BLaER1 (cell line): ENCODE results near the gene SLC4A9.

Source experiments
- H3K27ac ChIP-seq: shearing (Covaris generic); formaldehyde crosslinking; 2 replicates; pipeline ENCODE4 v1.8.1; 2022
- H3K27me3 ChIP-seq: shearing (Covaris generic); formaldehyde crosslinking; 2 replicates; pipeline ENCODE4 v1.8.1; 2022
- H3K36me3 ChIP-seq: shearing (Covaris generic); formaldehyde crosslinking; 2 replicates; pipeline ENCODE4 v1.8.1; 2022
- H3K4me1 ChIP-seq: shearing (Covaris generic); formaldehyde crosslinking; 2 replicates; pipeline ENCODE4 v1.8.1; 2022
- H3K4me2 ChIP-seq: shearing (Covaris generic); formaldehyde crosslinking; 2 replicates; pipeline ENCODE4 v1.8.1; 2022
- H3K4me3 ChIP-seq: shearing (Covaris generic); formaldehyde crosslinking; 2 replicates; pipeline ENCODE4 v1.8.1; 2022
- H3K9ac ChIP-seq: shearing (Covaris generic); formaldehyde crosslinking; 2 replicates; pipeline ENCODE4 v1.8.1; 2022
- H3K9me3 ChIP-seq: shearing (Covaris generic); formaldehyde crosslinking; 2 replicates; pipeline ENCODE4 v1.8.1; 2022
- H4K20me1 ChIP-seq: shearing (Covaris generic); formaldehyde crosslinking; 2 replicates; pipeline ENCODE4 v1.8.1; 2022
- Cebpa-rat ChIP-seq: shearing (Covaris generic); IDR thresholded peaks from 2 replicates; pipeline ENCODE4 v1.8.1; 2022

SLC4A9 gene

GRCh38 chr5:140345919-140346347 lies 14.1 kb upstream of the SLC4A9 start:
- Histone ChIP-seq H3K9ac (peak overlapping the region; percentile 94), H3K4me1 (peaks cover 86% of the 10 kb centered on the region), H3K9me3 (no peaks in the 10 kb centered on the region), H3K4me3 (peak overlapping the region; percentile 83), H3K27ac (peak overlapping the region; percentile 99), H3K36me3 (peaks cover 20% of the 10 kb centered on the region), H4K20me1 (no peaks in the 10 kb centered on the region), H3K4me2 (peak overlapping the region; percentile 98), H3K27me3 (no peaks in the 10 kb centered on the region)
- no peak for TF ChIP-seq Cebpa-rat

DNA sequence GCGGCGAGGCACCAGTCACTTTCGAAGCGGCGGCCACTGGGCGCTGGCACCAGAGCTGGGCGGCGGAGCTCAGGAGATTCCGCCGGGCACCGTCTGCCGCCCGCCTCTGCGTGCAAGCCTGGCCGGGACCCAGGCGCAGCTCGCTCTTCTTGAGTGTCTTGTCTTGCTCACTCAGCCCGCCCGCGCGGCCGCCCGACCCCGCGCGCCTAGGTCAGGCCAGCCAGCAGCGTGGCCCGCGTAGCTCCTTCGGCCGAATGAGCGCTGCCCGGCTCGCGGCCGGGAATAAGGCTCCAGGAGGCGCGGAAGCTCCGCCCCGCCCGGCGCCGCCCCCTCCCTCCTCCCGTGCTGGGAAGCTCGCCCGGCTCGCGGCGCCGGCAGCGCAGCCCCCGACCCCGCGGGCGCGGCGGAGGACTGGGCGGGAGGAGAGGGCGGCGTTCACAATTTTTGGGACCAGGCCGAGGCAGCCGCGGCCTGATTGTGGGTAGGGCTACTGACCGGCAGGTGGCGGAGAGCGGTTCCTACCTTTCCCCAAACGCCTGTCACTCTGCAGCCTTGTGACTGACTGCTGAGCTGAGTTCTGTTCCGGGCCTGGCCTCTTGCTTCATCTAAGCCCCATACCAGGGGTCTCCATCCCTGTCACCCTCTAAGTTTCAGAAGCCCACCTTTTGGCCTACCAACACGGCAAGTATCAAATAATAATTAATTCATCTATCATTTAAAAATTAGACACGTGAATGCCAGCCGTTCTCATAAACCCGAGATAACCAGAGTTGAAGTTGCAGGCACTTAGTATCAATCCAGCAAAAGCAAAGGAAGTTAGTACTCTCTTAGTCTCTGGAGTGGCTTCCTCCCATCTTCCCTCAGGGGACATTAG lies 13.4 kb upstream of the SLC4A9 start, which contains the start of gene HBEGF:
Gene HBEGF (minus strand): TSS at position 256 of the 874 bp plus-strand sequence. CDS start 275 bp downstream, outside the sequence.
- Histone ChIP-seq H3K4me2 (peak within 1 kb of the TSS; percentile 98), H3K4me1 (peaks cover 86% of the 10 kb centered on the region), H3K9me3 (no peaks in the 10 kb centered on the region), H3K9ac (peak within 1 kb of the TSS; percentile 94), H4K20me1 (no peaks in the 10 kb centered on the region), H3K36me3 (peaks cover 14% of the 10 kb centered on the region), H3K27me3 (no peaks in the 10 kb centered on the region), H3K4me3 (peak within 1 kb of the TSS; percentile 83), H3K27ac (peak within 1 kb of the TSS; percentile 99)
- no peak for TF ChIP-seq Cebpa-rat

GRCh38 chr5:140347360-140347759 lies 12.6 kb upstream of the SLC4A9 start:
- Histone ChIP-seq H3K9me3 (no peaks in the 10 kb centered on the region), H3K36me3 (peaks cover 9% of the 10 kb centered on the region; the same call in 1 of the 2 replicates), H3K4me1 (peaks cover 79% of the 10 kb centered on the region), H3K4me2 (peak overlapping the region; percentile 98), H3K27ac (peak overlapping the region; percentile 99), H3K4me3 (peak overlapping the region; percentile 83), H4K20me1 (no peaks in the 10 kb centered on the region), H3K9ac (peak overlapping the region; percentile 94), H3K27me3 (no peaks in the 10 kb centered on the region)
- TF ChIP-seq Cebpa-rat: no peak

- Histone ChIP-seq H3K4me1 (peaks cover 72% of the 10 kb centered on the region), H3K36me3 (peaks cover 9% of the 10 kb centered on the region; the same call in 1 of the 2 replicates), H3K4me2 (peak overlapping the region; percentile 98), H3K9ac (peak overlapping the region; percentile 94), H3K27me3 (no peaks in the 10 kb centered on the region), H3K9me3 (no peaks in the 10 kb centered on the region), H3K4me3 (peak overlapping the region; percentile 3; the same call in 1 of the 2 replicates), H3K27ac (peak overlapping the region; percentile 99), H4K20me1 (no peaks in the 10 kb centered on the region)
- TF ChIP-seq Cebpa-rat: no peak
These were observed 11.9 kb upstream of the SLC4A9 start for GRCh38 chr5:140348104-140348503.

DNA sequence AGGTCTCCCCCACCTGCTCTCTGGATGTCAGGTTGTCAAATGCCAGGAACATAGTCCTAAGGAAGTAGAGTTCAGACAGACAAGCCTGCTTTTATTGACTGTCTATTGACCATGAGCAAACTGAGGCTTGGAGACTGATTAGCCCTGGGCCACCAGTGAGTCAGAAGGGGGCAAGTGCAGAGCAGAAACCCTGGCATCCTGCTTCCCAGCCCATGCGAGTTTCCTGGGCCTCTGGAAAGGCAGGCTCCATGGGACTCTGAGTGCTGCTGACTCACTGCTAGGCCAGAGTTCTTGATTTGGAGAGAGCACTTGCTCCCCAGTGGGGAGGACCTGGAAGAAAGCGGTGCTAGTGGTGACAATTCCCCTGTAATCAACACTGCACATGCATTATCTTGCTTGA lies 10.8 kb upstream of the SLC4A9 start:
- no peak for TF ChIP-seq Cebpa-rat
- H3K4me1 ChIP-seq: peaks cover 60% of the 10 kb centered on the region

DNA sequence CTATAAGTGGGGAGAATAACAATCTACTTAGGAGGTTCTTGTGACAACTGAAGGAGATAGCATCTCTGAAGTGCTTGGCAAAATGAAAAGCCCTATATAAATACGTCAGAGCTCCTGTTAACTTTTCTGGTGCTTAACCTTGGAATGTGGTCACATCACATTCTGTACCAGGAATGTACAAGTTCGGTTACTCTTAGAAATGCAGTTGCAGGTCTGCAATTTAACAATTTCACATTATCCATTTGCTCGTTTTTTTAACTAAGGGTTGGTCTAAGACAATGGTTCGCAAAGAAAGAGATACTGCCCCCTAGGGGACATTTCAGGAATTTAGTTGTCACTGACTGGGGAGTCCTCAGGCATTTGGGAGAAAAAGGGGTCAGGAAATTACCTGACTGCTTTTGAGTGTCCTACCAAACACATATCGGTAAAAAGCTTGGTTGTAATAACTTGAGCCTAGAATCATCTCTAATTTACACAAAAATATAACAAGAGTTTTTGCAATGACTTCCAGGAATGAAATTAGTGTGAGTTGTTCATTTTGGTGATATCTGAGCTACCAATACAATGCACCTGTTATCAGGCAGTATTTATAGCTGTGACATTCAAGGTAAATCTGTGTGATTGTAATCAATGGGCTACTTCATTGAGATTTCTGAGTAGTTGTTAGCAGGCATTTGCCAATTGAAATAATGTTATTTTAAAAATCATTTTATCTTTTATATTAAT lies 8.2 kb upstream of the SLC4A9 start:
- Histone ChIP-seq H3K9me3 (no peaks in the 10 kb centered on the region), H4K20me1 (no peaks in the 10 kb centered on the region), H3K4me1 (peaks cover 50% of the 10 kb centered on the region), H3K36me3 (no peaks in the 10 kb centered on the region), H3K27ac (no peak overlapping the region), H3K9ac (no peak overlapping the region), H3K4me2 (no peak overlapping the region; the same call in 1 of the 2 replicates), H3K27me3 (no peaks in the 10 kb centered on the region), H3K4me3 (no peak overlapping the region)
- TF ChIP-seq Cebpa-rat: no peak

More for the DNA sequence above, 10.8 kb upstream of the SLC4A9 start:
- no peaks in the 10 kb centered on the region for H4K20me1 ChIP-seq
- peak overlapping the region; percentile 98 for H3K4me2 ChIP-seq
- H3K36me3 ChIP-seq: peaks cover 2% of the 10 kb centered on the region; the same call in 1 of the 2 replicates
- H3K27me3 ChIP-seq: no peaks in the 10 kb centered on the region
- no peaks in the 10 kb centered on the region for H3K9me3 ChIP-seq
- no peak overlapping the region; the same call in 1 of the 2 replicates for H3K9ac ChIP-seq
- H3K27ac ChIP-seq: peak overlapping the region; percentile 99
- H3K4me3 ChIP-seq: no peak overlapping the region

- TF ChIP-seq Cebpa-rat: no peak
- no peak overlapping the region for H3K4me3 ChIP-seq
These were observed 4.4 kb upstream of the SLC4A9 start for GRCh38 chr5:140355546-140355945.

DNA sequence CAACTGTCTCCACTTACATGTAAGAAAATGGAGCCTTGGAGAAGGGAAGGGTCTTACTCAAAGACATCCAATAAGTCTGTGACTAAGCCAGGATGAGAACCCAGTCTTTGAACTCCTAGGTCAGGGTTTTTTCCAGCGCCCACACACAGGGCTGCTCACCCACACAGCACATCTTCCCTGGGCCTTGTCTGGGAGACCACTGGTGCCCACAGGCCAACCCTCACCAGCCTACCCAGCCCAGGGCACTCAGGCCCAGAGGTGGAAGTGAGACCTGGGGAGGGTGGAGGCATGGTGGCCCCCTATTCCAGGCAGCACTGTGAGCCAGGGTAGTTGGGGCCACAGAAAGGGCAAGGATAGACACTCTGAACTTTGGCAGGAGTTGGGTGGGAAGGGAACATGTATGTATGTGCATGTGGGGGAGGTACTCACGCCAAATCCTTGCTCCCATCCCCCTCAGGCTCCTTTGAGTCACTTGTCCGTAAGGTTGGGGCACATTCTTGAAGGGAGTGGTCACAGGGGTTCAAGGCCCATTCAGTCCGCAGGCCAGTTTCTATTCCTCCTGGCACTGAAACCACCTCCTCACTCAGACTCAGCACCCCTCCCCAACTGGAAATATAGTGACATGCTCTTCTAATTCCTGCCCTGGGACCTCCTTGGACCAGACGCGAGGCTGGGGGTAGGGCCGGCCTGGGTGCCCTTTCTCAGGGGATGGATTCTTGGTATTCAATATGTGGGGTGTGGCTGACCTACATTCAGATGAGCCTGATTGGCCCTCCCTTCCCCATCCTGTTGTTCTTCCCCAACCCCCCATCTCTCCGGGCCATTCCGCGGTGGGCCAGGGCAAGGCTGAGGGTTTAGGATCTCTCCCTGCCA lies 2.9 kb upstream of the SLC4A9 start:
- Histone ChIP-seq H3K27ac (0 out of 2 replicates have a peak overlapping the region, but pooled peaks have one; percentile 3), H3K4me1 (peaks cover 21% of the 10 kb centered on the region), H3K9ac (no peak overlapping the region), H3K27me3 (no peaks in the 10 kb centered on the region), H3K4me3 (no peak overlapping the region), H3K36me3 (no peaks in the 10 kb centered on the region), H4K20me1 (no peaks in the 10 kb centered on the region), H3K4me2 (peak overlapping the region; percentile 69), H3K9me3 (no peaks in the 10 kb centered on the region)
- TF ChIP-seq Cebpa-rat: no peak

More at GRCh38 chr5:140355546-140355945, 4.4 kb upstream of the SLC4A9 start:
- no peak overlapping the region for H3K9ac ChIP-seq
- no peaks in the 10 kb centered on the region for H3K36me3 ChIP-seq
- no peak overlapping the region for H3K27ac ChIP-seq
- peaks cover 31% of the 10 kb centered on the region for H3K4me1 ChIP-seq
- H4K20me1 ChIP-seq: no peaks in the 10 kb centered on the region
- H3K4me2 ChIP-seq: no peak overlapping the region
- H3K27me3 ChIP-seq: no peaks in the 10 kb centered on the region
- no peaks in the 10 kb centered on the region for H3K9me3 ChIP-seq

DNA sequence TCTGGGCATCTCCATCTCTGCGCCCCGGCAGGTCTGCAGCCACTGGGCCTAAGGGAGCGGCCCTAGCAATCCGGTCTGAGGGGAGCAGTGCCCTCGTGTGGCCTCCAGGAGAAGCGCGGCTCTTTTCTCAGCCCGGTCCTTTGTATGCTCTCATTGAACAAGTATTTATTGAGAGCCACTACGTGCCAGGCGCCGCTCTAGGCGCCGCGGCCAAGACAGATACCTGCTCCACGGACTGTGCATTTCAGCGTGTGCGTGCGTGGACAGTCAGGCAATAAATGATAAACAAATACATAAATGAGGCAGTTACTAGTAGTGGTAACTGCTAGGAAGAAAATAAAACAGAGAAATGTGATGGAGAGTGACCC lies 2.3 kb upstream of the SLC4A9 start:
- Histone ChIP-seq H3K4me3 (no peak overlapping the region), H3K9ac (0 out of 2 replicates have a peak overlapping the region, but pooled peaks have one; percentile 3), H3K4me1 (peaks cover 21% of the 10 kb centered on the region), H3K36me3 (no peaks in the 10 kb centered on the region), H3K4me2 (peak overlapping the region; percentile 69), H3K27me3 (no peaks in the 10 kb centered on the region), H3K27ac (no peak overlapping the region), H3K9me3 (no peaks in the 10 kb centered on the region), H4K20me1 (no peaks in the 10 kb centered on the region)
- no peak for TF ChIP-seq Cebpa-rat
